RWPE1 (cell line): ENCODE data around the gene SLC6A7.
A peak's percentile ranks its signal among the peaks of the same experiment; 100 is the strongest.

Source experiments
- CTCF ChIA-PET: fragments of 350-600 bp; sonication (Branson Sonifier 250); formaldehyde crosslinking; extraction: SDS; loops from one replicate; lab custom pipeline; 2021; lab: Yijun Ruan, JAX
- POLR2A ChIA-PET: fragments of 400-600 bp; formaldehyde crosslinking; extraction: SDS; loops from one replicate; lab custom pipeline; 2020; ENCODE audit warnings: antibody characterized with exemption; ENCODE audit not compliant: low non-redundant PET; lab: Yijun Ruan, JAX
- DNase-seq: peaks from one replicate; pipeline ENCODE4 v3.0.0; 2012; ENCODE audit warnings: low spot score
- H3K27ac ChIP-seq: fragments of 450-650 bp; 2 replicates; pipeline ENCODE4 v1.5.1; 2017
- CTCF ChIP-seq: fragments of 450-650 bp; conservative IDR thresholded peaks from 2 replicates; pipeline ENCODE4 v1.5.1; 2017; ENCODE audit warnings: low read depth, mild to moderate bottlenecking

SLC6A7 gene

GRCh38 chr5:150189728-150190502, at the start of gene SLC6A7:
Gene SLC6A7, plus strand, starts transcription at chr5:150190062. Its CDS starts 266 bp downstream, at chr5:150190328.
- H3K27ac ChIP-seq = no peak within 1 kb of the TSS
- no peak for TF ChIP-seq CTCF
- ChIA-PET CTCF (interaction anchor here (0.6 kb wide), 2 partner anchors 17 to 1031 kb away, joined by 3 read pairs; no protein-coding TSS in a partner anchor), POLR2A (no interaction called here)
- DNase-seq = no peak

- ChIA-PET CTCF (no interaction called here), POLR2A (no interaction called here)
- DNase-seq = no peak
- no peak overlapping the region; the same call in 1 of the 2 replicates for H3K27ac ChIP-seq
- no peak for TF ChIP-seq CTCF
Observed at GRCh38 chr5:150140830-150141229, 49.0 kb upstream of the SLC6A7 start.

GRCh38 chr5:150141544-150142184, 48.2 kb upstream of the SLC6A7 start:
- no peak for DNase-seq
- peak overlapping the region; percentile 98 for H3K27ac ChIP-seq
- ChIA-PET POLR2A (no interaction called here), CTCF (interaction anchor here (0.6 kb wide), 1 partner anchor 54 kb away, joined by 4 read pairs; no protein-coding TSS in a partner anchor)
- TF ChIP-seq CTCF = no peak

DNA sequence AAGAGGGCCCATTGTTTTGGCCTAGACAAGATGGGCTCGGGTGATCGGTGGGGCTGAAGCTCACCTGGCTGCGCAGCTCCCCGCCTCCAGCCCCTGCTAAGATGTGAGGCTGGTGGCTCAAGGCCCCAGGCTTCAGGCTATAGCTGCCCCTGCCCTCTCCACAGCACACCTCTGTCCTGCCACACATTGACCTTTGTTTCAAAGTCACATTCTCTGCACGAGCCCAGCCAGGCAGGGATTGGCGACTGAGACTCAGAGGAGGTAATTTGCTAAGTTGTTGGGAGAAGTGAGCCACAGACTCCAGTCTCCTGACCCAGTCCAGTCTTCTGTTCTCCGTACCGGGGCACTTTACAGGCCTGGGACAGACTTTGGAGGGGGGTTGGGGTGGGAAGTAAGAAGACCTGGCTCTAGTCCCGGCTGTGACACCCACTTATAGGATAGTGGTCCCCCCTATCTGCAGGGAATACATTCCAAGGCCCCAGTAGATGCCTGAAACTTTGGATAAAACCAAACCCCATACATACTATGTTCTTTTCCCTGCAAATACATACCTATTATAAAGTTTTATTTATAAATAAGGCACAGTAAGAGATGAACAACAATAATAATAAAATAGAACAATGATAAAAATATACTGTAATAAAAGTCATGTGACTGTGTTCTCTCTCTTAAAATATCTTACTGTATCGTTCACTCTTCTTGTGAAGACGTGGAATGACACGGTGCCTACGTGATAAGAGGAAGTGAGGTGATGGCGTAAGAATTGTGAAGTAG, 47.5 kb upstream of the SLC6A7 start:
- POLR2A ChIA-PET = no interaction called here
- no peak for DNase-seq
- TF ChIP-seq CTCF = no peak
- CTCF ChIA-PET = interaction anchor here (0.6 to 1.1 kb wide), 4 partner anchors 11 to 308 kb away, joined by 3 to 4 read pairs (median 3); no protein-coding TSS in a partner anchor
- peak overlapping the region; percentile 98 for H3K27ac ChIP-seq

DNA sequence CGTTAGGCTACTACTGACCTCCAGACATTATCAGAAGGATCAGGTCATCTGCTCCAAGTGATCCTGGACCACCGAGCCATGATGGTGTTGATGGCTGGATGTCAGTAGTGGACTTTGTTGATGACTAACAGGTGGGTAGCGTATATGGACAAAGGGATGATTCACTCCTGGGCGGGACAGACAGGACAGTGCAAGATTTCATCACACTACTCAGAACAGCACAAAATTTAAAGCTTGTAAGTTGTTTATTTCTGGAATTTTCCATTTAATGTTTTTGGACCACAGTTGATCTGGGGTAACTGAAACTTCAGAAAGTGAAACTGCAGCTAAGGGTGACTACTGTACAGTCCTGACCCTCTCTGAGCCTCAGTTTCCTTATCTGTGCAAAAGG, 46.9 kb upstream of the SLC6A7 start:
- TF ChIP-seq CTCF = no peak
- CTCF ChIA-PET = interaction anchor here (0.6 to 1.1 kb wide), 4 partner anchors 11 to 1317 kb away, joined by 3 read pairs; partner anchors contain the start of gene ADRB2
- peak; percentile 92 for DNase-seq

More for the DNA sequence above, 46.9 kb upstream of the SLC6A7 start:
- peak overlapping the region; percentile 98 for H3K27ac ChIP-seq
- POLR2A ChIA-PET = no interaction called here
